H1 (cell line): Measurements from ENCODE around the gene KLRK1.

Experiments
- CEBPB ChIP-seq: IDR thresholded peaks from 2 replicates; pipeline ENCODE4 v1.6.1; 2012; ENCODE audit warnings: low read depth, low read length
- CTCF ChIP-seq, 3 experiments: IDR thresholded peaks; 1 replicate in 2 of 3; 2 replicates in 1 of 3; pipeline versions ENCODE4 v1.5.1 to v1.6.1; 2011; ENCODE audit warnings: low read length in 3 of 3, mild to moderate bottlenecking in 3 of 3, inconsistent platforms in 2 of 3, low read depth in 1 of 3, moderate library complexity in 1 of 3; ENCODE audit not compliant: insufficient read depth in 1 of 3; ENCODE audit errors: control extremely low read depth in 1 of 3
- MAFK ChIP-seq: IDR thresholded peaks from 2 replicates; pipeline ENCODE4 v1.6.1; 2012; ENCODE audit warnings: low read depth, mild to moderate bottlenecking, improper control_type of control experiment, low read length
- SP2 ChIP-seq: IDR thresholded peaks from 2 replicates; pipeline ENCODE4 v1.6.1; 2012; ENCODE audit warnings: mild to moderate bottlenecking, low read length, inconsistent platforms

- TF ChIP-seq SP2 (no peak), CEBPB (no peak), CTCF (IDR thresholded peaks at IDR 0.05; ENCODE audit: control extremely low read depth in 1 of 3, insufficient read depth in 1 of 3, low read depth in 1 of 3, low read length in 3 of 3) (no peak), MAFK (no peak)
Observed at GRCh38 chr12:10363658-10363913, 26.3 kb downstream of the KLRK1 start.
